Tongue (tissue), 2 donors: ENCODE results near the gene FAF2. TPM values are rescaled to one million over a fixed set of nuclear protein-coding genes. Genes with fewer than 3 reads are reported as not detected.
A peak's percentile ranks its signal among the peaks of the same experiment; 100 is the strongest.

Experiments used
- DNase-seq: peaks from one replicate; pipeline ENCODE4 v3.0.0-alpha.2; 2015
- total RNA-seq: library from RNA; depleted of rRNA; stranded (reverse); fragments of >200 nt; gene quantifications from one replicate; pipeline ENCODE4 v1.2.3, GENCODE V29; 2014

FAF2 gene
- total RNA-seq, 1 donor from 2014 or later = 24.2 TPM

DNA sequence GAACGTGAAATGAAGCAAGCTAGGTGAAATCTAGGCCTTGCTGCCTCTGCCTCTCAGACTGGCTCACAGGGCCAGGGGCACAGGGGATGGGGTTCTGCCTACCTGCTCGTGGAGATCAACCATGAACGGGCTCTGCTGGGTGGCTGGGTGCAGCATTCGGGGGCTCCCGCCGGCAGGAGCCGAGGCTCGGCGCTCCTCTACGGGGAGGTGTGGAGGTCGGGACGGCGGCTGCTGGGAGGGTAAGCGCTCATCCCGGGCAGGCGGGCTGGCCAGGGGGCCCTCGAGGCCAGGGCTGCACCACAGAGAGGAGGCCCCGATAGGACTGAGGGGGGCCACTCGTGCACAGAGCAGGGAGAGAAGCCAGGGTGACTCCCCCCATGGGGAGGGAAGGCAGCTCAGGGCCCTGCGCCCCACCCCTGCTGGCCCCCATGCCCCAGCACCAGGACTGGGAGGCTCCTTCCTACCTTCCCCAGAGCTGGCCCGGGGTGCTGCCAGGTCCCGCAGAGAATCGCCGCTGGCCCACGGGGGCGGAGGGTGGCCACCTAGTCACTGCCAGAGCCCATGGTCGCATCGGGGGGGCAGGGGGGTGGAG is 83.8 kb downstream of the FAF2 start:
- DNase-seq = no peak

DNA sequence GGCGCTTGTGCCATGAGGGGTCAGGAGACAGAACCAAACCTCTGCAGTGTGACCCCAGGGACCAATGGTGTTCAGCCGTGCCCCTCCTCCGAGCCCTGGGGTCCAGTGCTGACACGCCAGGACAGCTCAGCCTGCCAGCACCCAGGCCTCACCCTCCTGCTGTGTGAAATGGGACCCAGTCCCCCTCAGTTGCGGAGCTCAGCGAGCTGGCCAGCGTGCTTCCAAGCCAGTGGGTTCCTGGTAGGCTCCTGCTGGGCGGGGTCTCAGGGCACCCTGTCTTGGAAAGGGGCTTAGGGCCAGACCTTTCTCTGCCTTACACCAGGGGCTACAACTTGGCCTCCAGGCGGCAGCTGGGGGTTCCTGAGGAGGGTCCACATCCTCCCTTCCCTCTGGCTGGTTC is 84.6 kb downstream of the FAF2 start:
- no peak for DNase-seq

- DNase-seq = peak; percentile 58
Measured at GRCh38 chr5:176533390-176533789, 85.2 kb downstream of the FAF2 start.

DNA sequence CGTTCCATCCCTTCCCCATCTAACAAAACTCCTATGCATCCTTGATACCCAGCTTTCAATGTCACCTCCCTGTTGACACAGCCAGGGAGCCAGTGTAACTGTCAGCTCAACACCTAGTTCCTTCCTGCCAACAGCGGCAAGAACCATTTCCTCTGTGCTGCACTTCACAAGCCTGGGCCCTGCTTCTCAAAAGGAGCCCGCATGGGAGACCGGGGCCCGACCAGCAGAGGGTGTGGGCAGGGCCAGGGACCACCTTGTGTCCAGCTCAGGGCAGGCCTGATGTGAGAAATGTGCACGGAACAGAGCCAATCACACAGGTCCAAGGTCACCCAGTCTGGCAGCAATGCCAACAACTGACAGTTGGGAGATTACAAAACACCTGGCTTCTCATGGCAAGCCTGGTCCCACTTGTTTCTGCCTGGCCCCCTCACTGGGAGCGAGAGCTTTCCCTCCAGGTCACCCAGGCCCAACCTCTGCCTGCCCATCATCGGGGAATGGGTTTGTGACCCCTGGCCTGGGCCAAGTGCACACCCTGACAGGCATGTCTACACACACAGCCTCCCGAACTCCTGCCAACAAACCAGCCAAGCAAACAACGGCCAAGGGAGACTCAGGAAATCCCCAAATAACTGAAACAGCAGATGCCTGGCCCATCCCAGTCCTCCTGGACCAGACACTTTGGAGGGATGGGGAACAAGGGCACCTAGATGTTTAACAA is 85.9 kb downstream of the FAF2 start:
- DNase-seq = no peak

GRCh38 chr5:176534640-176535039 is 86.5 kb downstream of the FAF2 start:
- no peak for DNase-seq

GRCh38 chr5:176535101-176535663 is 87.0 kb downstream of the FAF2 start:
- DNase-seq = peak; percentile 40

DNA sequence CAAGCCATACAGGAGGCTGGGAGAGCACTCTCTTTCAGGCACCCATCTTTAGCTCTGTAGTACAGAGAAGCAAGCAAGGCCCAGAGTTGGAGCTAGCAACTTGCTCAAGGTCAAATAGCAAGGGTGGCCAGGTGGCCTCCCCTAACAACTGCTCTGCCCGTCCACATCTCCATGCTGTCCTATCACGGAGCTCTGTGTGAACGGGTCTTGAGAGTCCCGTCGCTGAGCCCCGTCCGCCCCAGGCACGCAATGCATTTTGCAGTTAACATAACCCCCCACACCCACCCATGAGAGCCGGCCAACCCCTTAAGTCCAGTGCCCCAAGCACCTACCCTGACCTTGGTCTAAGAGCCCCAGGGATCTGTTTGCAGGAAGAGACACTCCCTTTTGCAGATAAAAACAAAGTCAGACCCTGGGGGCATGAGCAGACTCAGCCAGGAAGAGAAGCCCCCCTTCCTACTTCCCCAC is 87.5 kb downstream of the FAF2 start:
- DNase-seq = no peak

DNA sequence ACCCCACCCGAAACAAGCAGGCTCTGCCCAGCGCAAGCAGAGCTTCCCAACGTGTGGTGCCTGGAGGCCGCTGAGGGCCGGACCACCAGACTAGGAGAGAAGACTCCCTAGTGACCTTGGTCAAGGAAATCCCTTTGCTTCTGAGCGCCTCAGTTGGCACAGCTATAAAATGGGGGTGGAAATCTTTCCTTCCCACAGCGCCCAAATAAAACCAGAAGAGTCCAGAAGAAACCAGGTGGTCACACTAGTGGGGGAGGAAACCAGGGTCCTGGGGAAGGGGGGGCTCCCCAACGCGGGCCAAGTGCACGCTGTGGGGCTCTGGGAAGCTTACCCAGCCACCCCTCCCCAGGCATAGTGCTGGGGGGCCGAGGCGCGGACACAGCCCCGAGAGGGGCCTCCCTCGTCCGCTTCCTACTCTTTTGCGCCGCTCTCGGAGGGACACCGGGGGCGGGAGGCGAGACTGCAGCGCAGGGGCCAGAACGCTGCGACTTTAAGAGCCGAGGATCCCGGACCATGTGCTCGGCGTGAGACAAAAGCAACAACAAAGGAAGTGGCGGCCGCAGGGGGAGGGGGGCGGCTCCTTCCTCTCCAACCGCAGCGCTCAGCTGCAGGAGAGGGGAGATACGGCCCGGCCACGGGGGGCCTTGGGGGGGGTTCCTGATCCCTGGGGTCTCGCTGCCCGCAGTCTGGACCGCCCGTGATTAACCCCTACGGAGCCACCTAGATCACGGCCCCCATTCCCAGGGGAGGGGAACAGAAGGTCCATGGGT is 88.1 kb downstream of the FAF2 start:
- DNase-seq = peak; percentile 90

DNA sequence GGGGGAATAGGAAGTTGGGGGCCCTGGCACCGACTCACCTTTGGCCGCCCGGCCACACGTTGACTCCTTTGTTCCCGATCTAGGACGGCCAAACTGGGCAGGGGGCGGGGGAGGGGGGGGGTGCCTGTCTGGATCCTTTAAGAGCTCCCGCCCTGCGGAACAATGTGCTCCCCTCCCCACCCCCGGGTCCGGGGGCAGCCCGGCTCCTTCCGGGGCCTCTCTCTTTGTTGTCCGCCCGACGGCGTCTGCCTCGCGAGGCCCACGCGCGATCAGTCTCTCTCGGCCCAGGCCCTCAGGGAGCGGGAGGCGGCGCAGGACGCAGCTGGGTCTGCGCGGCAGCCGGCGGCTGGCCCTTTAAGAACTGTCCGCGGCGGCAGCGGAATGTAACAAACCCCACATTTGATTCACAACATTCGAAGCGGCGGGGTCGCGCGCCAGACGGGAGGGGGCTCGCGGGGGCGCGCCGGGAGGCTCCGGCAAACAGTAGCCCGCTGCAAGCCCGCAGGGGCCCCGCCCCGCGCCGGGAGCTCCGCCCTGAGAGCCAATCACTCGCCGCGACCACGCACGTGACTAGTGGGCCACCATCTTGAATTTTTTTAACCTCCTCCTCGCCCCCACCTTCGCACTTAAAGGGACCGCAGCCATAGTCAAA is 88.8 kb downstream of the FAF2 start, which contains the start of gene RNF44:
TSS of gene RNF44 (minus strand) at position 501 of the 652 bp plus-strand sequence. CDS start 4,930 bp downstream, outside the sequence.
- peak; percentile 99 for DNase-seq

GRCh38 chr5:176537554-176538229 is 89.5 kb downstream of the FAF2 start:
- DNase-seq = peak; percentile 100

- no peak for DNase-seq
Measured at GRCh38 chr5:176538230-176538988, 90.2 kb downstream of the FAF2 start.

DNA sequence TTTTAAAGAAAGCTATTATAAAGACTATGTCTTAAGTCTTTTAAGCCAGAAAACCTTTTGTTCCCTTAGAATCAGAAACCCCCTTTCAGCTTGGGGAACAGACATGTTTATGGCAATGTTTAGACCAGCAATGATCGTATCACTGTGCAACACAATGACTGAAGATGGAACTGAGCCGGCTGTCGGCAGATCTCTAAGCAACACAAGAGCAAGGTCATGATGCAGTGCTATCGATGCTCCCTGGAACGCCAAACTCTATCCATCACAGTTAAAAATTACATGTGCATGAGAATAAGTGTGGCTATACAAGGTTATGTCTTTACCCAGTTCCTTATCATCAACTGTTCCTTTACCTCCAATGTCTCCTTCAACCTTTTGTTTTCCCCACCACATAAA is 90.8 kb downstream of the FAF2 start:
- no peak for DNase-seq

- no peak for DNase-seq
Measured at GRCh38 chr5:176540476-176540899, 92.3 kb downstream of the FAF2 start.

DNA sequence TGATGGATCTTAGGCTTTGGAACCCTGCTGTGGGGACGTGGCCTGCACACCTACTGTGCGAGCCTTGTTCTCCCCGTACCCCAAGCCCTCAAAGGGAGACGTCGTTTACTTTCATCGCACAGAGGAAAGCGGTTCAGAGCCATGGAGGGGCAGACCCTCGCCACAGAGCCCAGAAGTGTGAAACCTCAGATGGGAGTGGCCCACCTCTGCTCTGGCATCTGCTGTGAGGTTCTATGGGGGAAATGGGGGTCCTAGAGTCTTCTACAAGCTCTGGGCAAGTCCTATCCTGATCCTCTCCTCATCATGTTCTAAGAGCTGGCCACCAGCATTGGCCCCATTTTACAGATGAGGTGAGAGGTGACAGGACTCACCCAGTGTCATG is 92.8 kb downstream of the FAF2 start:
- no peak for DNase-seq

DNA sequence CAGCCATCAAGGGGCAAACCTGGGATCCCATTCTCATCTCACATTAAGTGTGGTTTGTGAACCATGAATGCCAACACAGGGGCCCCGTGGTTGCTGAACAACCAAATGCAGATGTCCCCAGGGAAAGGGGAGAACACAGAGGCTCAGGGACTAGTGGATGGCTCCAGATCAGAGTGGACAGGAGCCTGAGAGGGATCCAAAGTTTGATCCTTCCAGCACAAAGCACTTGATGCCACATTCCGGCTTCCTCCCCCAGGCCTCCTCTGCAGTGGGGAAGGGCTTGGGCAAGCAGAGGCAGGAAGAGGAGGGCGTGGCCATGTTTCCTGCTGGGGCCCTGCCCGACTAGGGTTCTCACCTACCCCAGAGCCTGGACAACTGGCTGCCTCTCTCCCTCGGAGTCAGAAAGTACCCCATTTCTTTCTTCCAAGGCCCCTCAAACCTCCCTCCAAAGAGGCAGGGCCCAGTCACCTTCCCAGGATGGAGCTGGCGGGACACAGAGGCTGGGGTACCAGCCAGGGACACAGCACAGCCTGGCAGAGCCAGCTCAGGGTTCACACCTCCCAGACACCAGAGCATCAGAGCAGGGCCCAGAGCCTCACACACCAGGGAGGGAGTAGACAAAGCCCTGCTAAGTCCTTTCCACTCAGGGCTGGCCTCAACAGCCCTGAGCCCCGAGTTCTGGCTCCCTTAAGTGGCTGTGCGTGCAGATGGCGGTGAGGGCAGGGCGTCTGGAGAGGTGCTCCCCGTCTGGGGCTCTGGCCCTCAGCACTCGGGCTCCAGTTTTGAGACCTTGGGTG is 93.4 kb downstream of the FAF2 start:
- peak; percentile 54 for DNase-seq

- DNase-seq = no peak
Measured at GRCh38 chr5:176542135-176542595, 94.0 kb downstream of the FAF2 start.

- DNase-seq = peak; percentile 55
Measured at GRCh38 chr5:176542596-176543427, 94.6 kb downstream of the FAF2 start.

GRCh38 chr5:176543428-176544182 is 95.4 kb downstream of the FAF2 start:
- peak; percentile 79 for DNase-seq
